ENCODE results near the gene SLC25A44.

Gene SLC25A44

DNA sequence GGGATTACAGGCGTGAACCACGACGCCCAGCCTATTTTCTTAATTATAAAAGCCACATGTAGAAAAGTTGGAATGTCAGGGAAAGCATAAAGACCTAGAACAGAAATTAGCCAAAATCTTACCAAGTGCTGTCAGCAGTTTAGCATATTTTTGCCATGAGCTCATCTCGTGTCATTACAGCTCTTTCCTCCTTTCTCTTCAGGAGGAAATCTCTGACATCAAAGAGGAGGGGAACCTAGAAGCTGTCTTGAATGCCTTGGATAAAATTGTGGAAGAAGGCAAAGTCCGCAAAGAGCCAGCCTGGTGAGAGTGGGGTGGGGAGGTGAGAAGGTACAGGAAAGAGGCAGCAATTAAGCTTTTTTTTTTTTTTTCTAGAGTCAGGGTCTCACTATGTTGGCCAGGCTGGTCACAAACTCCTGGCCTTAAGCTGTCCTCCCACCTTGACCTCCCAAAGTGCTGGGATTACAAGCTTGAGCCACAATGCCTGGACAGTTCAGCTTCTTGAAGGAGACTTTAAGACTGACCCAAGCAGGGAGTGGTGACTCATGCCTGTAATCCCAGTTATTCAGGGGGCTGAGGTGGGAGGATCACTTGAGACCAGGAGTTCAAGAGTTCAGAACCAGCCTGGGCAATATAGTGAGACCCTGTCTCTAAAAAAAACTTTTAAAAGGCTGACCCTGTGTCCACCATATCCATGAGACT is 39.7 kb downstream of the SLC25A44 start:
- H3K4me3 ChIP-seq (ENCODE audit: low read depth, low read length), result no peak overlapping the region

- no peak overlapping the region for H3K4me3 ChIP-seq (ENCODE audit: low read depth, low read length)
These were observed 42.3 kb downstream of the SLC25A44 start for GRCh38 chr1:156236164-156236563.

- no peak overlapping the region for H3K4me3 ChIP-seq (ENCODE audit: low read depth, low read length)
These were observed 44.3 kb downstream of the SLC25A44 start for GRCh38 chr1:156238248-156238647.

GRCh38 chr1:156241311-156241811 is 47.5 kb downstream of the SLC25A44 start:
- H3K4me3 ChIP-seq (ENCODE audit: low read depth, low read length), result no peak overlapping the region

- no peak within 1 kb of the TSS for H3K4me3 ChIP-seq (ENCODE audit: low read depth, low read length)
These were observed 48.0 kb downstream of the SLC25A44 start, which contains the start of gene BGLAP for GRCh38 chr1:156241926-156242325. BGLAP (plus strand) TSS chr1:156242184; CDS start chr1:156242232, 48 bp downstream.

- H3K4me3 ChIP-seq (ENCODE audit: low read depth, low read length), result no peak overlapping the region
These were observed 48.8 kb downstream of the SLC25A44 start for GRCh38 chr1:156242738-156243137.

DNA sequence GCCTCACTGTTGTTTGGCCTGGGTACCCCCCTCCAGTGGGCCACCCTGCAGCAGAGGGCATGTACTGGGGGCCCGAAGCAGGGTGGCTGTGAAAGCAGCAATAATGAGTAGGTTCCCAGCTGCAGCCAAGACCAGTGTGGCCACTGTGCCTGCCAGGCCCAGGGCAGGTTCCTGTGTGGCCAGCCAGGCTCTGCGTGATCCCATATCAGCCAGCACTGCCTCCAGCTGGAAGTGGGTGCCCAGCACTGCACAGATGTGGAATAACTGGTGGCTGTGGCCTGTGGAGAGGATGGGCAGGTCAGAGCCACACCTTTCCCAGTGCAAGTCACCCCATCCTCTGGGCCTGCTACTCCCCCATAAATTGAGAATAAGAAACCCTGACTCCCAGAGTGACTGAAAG is 50.2 kb downstream of the SLC25A44 start:
- H3K4me3 ChIP-seq (ENCODE audit: low read depth, low read length), result no peak overlapping the region

DNA sequence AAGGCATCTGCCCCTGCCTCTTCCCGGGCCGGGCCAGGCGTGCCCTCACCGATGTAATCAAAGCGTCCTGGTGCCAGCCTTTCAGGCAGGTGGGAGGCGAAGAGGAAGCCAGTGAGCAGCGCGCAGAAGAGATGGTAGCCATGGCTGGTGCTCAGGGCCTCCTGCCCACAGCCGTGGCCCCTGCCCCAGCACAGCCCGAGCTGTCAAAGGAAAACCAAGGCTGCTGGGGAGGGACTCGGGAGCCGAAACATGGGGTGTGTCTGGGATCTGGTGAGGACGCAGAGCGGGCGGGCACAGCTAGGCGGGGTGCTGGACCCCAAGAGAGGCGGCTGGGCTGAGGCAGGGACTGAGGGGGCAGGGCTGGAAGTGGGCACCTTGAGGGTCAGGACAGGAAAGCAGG is 50.8 kb downstream of the SLC25A44 start:
- H3K4me3 ChIP-seq (ENCODE audit: low read depth, low read length), result no peak overlapping the region

DNA sequence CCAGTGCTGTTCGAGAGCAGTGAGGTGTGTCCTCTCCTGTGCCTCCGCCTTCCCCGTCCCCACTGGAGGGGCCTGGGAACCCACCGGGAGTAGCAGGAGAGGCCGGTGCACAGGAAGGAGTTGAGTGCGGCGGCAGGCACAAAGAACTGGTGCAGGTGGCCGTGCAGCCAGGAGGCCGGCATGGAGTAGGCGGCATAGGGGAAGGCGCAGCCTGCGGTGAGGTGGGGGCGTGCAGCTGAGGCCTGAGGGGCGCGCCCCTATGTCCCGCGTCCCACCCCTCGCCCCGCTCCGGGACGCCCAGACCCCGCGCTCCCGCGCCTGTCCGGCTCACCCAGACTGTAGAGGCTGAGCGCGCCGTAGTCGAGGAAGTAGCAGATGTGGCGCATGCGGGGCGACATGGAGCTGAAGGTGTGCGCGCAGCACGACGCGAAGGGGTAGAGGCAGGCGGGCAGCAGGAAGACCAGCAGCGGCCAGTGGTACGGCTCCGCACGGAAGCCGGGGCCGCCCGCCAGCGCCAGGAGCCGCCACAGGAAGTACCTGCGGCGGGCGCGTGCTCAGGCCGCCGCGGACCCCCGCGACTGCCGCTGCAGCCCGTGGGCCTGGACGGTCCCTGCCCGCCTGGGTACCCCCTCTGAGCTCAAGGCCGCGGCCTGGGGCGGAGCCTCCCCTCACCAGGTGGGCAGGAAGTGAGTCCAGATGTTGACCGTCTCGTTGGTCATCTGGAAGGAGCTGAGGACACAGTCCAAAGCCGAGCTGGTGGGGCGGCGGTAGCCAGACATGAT is 51.7 kb downstream of the SLC25A44 start:
- no peak overlapping the region for H3K4me3 ChIP-seq (ENCODE audit: low read depth, low read length)

- no peak overlapping the region for H3K4me3 ChIP-seq (ENCODE audit: low read depth, low read length)
These were observed 52.4 kb downstream of the SLC25A44 start for GRCh38 chr1:156246241-156246780.

GRCh38 chr1:156246781-156247459 is 53.0 kb downstream of the SLC25A44 start:
- no peak overlapping the region for H3K4me3 ChIP-seq (ENCODE audit: low read depth, low read length)

DNA sequence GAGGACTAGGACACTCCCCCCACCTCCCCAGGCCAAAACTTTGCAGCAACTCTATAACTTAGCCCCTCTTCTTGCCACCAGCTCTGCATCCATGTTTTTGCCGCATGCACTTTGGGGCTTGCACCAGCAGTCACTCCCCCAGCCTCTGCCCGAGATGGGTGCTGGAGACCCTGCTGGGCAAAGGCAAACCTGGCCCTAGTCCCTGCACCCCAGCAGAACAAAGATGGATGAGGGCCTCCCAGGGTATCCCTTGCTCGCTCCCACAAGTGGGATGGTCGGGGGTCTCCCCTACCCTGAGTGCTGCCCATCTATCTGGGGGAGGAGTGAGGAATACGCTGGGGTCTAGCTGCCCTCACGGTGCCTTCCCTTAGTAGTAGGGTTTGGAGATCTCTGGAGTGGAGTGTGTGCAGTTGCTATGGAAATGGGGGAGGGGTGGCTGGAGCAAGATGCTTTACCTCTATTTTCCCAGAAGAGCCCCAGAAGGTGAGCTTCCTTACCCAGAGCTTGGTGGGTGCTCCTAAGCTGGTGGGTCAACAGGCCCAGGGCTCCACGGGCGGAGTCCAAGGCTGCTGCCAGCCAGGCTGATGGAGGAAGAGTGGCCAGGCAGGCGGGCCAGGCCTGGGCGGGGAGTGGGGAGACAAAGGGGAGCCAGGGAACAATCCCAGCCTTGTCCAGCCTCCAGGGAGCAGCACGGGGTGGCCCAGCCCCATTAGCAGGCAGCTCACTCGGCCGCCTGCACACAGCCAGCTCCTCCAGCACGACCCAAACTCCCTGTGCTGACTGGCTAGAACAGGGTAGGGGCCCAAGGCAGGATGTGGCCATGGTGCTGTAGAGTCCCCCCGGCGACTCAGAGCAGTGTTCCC is 53.8 kb downstream of the SLC25A44 start, which contains the start of gene PAQR6:
Gene PAQR6, minus strand, starts transcription at position 597 of the 863 bp plus-strand sequence. CDS start 1,325 bp downstream, outside the sequence.
- no peak within 1 kb of the TSS for H3K4me3 ChIP-seq (ENCODE audit: low read depth, low read length)

GRCh38 chr1:156248323-156248683 is 54.4 kb downstream of the SLC25A44 start:
- no peak overlapping the region for H3K4me3 ChIP-seq (ENCODE audit: low read depth, low read length)

- no peak overlapping the region for H3K4me3 ChIP-seq (ENCODE audit: low read depth, low read length)
These were observed 55.7 kb downstream of the SLC25A44 start for GRCh38 chr1:156249593-156249992.

- no peak overlapping the region for H3K4me3 ChIP-seq (ENCODE audit: low read depth, low read length)
These were observed 57.6 kb downstream of the SLC25A44 start for GRCh38 chr1:156251527-156251926.

GRCh38 chr1:156253634-156254033 is 59.7 kb downstream of the SLC25A44 start:
- H3K4me3 ChIP-seq (ENCODE audit: low read depth, low read length), result no peak overlapping the region

DNA sequence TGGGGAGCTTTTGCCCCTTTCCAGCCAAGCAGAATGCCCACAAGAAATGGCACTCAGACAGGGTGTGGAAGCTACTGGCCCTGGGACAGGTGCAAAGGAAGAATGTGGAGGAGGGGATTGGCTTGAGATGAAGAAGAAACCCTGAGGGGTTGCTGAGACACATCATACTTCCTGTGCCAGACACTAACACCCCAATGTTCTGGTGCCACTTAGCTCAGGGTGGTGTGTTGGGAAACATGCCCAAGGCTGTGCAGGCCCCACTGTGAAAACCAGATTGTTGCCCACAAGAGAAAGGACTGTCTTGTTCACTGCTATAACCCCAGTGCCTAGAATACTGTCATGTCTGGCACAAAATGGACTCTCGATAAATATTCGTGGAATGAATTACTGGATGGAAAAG is 63.8 kb downstream of the SLC25A44 start:
- no peak overlapping the region for H3K4me3 ChIP-seq (ENCODE audit: low read depth, low read length)

DNA sequence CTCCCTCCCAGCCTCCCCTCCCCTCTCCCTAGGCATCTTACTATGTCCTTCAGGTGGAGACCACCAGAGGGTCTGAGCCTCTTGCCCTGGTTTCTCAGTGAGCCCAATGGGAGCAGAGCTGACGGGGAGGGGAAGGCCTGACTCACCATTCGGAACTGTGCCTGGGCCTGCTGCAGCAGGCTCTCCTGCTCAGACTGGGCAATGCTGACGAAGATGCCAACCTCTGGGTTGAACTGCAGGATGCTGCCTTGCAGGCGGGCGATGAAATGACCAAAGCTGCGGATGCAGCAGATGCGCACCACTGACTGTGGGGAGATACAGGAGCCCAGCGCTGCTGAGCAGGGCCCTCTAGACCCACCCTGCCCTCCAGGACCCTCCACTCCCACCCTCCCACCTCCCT is 65.0 kb downstream of the SLC25A44 start:
- no peak overlapping the region for H3K4me3 ChIP-seq (ENCODE audit: low read depth, low read length)

GRCh38 chr1:156259805-156260204 is 65.9 kb downstream of the SLC25A44 start:
- H3K4me3 ChIP-seq (ENCODE audit: low read depth, low read length), result no peak overlapping the region

DNA sequence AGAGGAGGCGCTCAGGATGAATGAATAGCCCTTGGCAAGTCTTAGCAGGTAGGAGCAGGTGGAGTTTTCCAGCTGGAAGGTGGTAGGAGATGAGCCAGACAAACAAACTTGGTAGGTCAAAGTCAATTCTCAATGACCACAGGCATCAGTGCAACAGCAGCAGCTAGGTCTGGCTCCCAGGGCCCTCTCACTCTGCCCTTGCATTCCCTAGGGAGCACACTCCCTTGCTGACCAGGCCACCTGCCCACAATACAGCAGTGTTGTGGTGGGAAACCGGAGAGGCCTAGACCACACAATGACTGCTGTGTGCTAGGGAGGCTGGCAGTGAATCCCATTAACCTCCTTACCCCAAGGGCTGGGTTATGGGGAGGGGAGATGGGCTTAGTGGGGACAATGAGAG is 67.0 kb downstream of the SLC25A44 start:
- H3K4me3 ChIP-seq (ENCODE audit: low read depth, low read length), result no peak overlapping the region

Measured in iPS-11a (cell line).